Fibroblast of skin of left quadriceps (primary cell): Measurements from ENCODE around the gene TRIOBP.

Source experiments
- DNase-seq, 2 experiments: peaks; one replicate each; pipeline ENCODE4 v3.0.0-alpha.2; 2013; ENCODE audit warnings: low read depth in 2 of 2

Gene TRIOBP

GRCh38 chr22:37804352-37804880 is 107.6 kb downstream of the TRIOBP start:
- DNase-seq, result no peak

- peak; percentile 60 to 68 for DNase-seq
Observed at GRCh38 chr22:37804881-37805809, 108.3 kb downstream of the TRIOBP start.

DNA sequence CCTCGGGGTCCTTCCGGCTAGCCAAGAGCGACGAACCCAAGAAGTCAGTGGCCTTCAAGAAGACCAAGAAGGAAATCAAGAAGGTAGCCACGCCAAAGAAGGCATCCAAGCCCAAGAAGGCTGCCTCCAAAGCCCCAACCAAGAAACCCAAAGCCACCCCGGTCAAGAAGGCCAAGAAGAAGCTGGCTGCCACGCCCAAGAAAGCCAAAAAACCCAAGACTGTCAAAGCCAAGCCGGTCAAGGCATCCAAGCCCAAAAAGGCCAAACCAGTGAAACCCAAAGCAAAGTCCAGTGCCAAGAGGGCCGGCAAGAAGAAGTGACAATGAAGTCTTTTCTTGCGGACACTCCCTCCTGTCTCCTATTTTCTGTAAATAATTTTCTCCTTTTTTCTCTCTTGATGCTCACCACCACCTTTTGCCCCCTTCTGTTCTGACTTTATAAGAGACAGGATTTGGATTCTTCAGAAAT is 109.0 kb downstream of the TRIOBP start:
- DNase-seq, result no peak

GRCh38 chr22:37806409-37807333 is 109.8 kb downstream of the TRIOBP start:
- DNase-seq, result no peak

DNA sequence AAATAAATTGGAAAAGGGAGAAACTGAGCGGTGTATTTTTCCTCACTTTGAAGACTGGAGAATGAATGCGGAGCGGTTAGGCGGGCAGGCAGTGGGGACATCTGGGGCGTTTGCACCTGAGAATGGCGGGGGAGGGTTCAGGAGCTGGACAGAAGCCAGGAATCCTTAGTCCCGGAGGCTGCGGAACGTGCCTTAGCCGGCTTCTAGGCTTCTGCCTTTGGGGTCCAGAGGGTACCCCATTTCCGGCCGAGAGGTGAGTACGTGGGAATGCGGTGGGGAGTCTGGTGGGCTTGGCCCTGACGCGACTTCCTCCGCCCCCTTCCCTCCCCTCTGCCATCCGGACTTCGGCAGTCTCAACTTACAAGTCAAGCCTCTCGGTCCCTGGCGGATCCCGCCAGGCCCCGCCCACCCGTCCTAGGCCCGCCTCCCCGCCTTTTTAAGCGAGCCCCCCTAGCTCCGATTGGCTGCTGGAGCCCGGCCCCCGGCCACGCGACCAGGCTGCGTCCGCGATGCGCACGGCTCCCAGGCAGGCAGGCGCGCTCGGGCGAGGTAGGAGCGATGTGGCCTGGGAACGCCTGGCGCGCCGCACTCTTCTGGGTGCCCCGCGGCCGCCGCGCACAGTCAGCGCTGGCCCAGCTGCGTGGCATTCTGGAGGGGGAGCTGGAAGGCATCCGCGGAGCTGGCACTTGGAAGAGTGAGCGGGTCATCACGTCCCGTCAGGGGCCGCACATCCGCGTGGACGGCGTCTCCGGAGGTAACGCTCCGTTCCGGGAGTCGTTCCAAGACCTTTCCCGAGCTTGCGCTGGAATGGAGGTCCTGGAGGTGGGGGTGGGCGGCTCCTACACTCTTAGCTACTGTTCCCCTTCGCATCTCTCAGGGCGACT is 110.8 kb downstream of the TRIOBP start, which contains the start of gene GCAT:
TSS of gene GCAT (plus strand) at position 525 of the 884 bp plus-strand sequence. CDS start at position 559, 34 bp downstream.
- DNase-seq, result peak; percentile 92

- DNase-seq, result no peak
Observed at GRCh38 chr22:37808294-37808657, 111.4 kb downstream of the TRIOBP start.

DNA sequence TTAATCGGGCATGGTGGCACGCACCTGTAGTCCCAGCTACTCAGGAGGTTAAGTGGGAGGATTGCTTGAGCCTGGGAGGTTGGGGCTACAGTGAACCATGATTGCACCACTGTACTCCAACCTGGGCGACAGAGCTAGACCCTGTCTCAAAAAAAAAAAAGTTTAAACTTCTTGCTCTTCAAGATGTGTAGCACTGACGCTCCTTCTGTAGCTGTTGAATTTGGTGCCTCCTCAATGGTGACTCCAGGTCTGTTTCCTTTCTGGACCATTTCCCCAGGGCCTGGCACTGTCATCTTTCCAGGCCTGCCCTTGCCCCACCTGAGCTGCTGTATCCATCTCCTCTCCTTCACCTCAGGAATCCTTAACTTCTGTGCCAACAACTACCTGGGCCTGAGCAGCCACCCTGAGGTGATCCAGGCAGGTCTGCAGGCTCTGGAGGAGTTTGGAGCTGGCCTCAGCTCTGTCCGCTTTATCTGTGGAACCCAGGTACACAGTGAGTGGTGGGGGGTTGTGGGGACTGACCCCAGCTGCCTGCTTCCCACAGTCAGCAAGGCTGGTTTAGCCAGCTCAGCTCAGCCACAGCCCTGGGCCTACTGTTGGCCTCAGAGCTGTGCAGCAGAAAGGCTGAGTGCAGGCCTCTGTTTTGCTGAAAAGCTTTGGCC is 113.0 kb downstream of the TRIOBP start:
- no peak for DNase-seq

- DNase-seq, result no peak
Observed at GRCh38 chr22:37811867-37812266, 115.0 kb downstream of the TRIOBP start.

GRCh38 chr22:37812869-37813678 is 116.2 kb downstream of the TRIOBP start:
- DNase-seq, result no peak

DNA sequence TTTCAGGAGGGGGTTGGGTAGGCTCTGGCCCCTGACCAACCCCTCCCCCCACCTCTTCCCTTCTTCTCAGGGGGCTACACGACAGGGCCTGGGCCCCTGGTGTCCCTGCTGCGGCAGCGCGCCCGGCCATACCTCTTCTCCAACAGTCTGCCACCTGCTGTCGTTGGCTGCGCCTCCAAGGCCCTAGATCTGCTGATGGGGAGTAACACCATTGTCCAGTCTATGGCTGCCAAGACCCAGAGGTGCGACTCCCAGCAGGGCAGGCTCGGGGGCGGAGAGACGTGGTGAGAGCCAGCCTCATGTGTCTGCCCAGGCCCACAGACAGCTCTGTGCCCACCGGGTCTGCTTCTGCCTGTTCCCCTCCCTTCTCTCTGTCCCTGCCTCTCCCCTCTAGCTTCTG is 118.7 kb downstream of the TRIOBP start:
- DNase-seq, result no peak

- no peak for DNase-seq
Observed at GRCh38 chr22:37816543-37817180, 119.8 kb downstream of the TRIOBP start.

DNA sequence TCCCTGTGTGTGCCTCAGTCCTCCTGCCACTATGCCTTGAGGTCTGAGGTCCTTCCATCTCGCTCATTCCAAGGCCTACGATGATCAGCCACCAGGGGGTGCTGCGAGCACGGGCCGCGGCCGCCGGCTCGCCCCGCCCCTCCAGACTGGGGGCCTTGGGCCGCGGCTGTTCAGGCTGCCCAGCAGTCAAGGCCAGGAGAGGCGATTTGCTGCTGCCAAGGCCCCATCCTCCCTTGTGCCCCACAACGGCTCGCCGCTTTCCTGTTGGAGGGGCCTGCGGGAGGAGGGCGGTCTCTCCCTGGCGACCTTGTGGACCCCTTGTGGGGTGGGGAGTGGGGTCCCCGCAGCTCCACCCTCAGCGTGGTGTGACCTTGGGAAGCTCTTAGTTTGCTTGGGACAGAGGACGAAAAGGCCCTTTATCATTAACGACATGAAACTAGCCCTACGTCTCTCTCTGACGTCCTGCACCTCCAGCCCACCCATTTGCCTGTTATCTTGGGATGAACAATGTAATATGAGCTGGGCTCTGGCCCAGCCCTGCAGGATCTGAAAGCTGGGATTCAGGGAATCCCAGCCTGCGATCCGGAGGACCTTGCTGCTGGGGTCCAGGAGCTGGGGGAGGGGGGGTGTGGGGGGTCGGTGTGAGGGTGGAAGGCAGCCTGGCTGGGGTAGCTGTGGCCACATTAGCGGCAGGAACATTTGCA is 121.0 kb downstream of the TRIOBP start:
- peak; percentile 32 to 39 for DNase-seq

- DNase-seq, result no peak
Observed at GRCh38 chr22:37818409-37819104, 121.7 kb downstream of the TRIOBP start.

DNA sequence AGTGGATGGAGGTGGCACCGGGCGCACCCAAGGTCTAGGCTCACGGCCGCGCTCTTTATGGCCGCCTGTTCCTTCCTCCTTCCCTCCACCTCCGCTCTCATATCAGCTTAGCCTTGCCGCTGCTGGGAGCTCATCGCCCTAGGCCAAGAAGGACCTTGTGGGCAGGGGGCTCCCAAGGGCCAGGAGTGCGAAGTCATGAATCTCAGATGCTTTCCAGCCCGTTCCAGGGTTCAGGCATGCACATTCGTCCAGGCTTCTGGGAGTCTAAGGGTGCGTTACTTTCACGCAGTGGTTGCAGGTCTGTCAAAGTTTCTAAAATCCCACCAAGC is 122.2 kb downstream of the TRIOBP start:
- no peak for DNase-seq

DNA sequence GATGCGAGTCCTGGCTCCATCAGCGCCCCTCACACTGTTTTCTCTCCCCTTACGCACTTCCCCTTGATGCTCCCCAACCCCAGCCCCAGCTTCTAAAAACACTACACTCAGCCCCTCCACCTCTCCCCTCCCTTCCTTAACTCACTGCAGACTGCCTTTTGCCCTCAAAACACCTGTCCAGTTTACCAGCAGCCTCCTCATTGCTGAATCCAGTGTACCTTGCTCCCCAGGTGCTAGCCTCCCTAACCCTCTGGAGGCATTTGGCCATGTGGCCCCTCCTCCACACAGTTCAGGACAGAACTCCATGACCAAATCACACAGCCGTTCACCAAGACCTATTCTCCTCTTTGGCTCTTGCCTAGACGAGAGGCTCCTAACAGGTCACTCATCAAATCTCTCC is 123.5 kb downstream of the TRIOBP start:
- DNase-seq, result no peak

DNA sequence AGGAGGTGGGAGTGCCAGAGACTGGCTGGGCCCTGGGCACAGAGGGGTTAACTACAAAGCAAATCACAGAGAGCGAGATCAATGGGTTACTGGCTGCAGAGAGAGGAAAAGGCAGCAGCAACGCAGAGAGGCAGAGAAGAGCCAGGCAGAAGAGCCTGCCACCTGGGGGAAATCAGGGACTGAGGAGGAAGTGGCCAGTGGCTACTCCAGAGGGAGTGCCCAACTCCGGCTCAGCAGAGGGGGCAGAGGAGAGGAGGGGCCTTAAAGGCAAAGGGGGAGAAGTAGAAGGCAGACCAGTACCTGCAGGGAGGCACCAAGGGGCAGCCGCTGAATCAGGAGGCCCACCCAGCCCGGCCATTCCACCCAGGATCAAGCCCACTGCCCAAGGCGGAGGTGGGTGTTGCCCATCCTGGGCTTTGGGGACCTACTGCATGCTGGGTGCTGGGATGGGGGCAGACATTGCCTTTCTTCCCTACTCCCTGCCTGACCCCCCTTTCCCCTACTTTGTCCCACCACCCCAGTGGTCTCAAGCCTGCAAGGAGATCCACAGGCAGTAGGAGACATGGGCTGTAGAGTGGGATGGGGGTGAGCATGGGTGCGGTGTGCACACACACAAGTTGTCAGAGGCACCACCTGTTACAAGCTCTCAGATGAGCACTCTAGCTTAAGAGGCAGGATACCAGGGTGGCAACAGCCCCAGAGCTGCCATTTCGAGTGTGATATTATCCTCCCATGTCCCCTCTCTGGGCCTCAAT is 125.4 kb downstream of the TRIOBP start:
- DNase-seq, result no peak
